K562 (cell line): Measurements from ENCODE around the gene MINDY4.

ENCODE experiments used
- AFF4 ChIP-seq: sonication (generic); formaldehyde crosslinking; IDR thresholded peaks from 2 replicates; pipeline ENCODE4 v1.8.0; 2023; ENCODE audit warnings: mild to moderate bottlenecking, missing genetic modification reagents
- CBX5 ChIP-seq: IDR thresholded peaks from 2 replicates; pipeline ENCODE4 v1.6.1; 2014; ENCODE audit warnings: low read depth, borderline replicate concordance
- CREB3 ChIP-seq: fragments of 450-650 bp; conservative IDR thresholded peaks from 2 replicates; pipeline ENCODE4 v1.6.1; 2016; ENCODE audit warnings: missing genetic modification characterization, low read depth, mild to moderate bottlenecking, missing compliant biosample characterization, moderate library complexity
- E2F1 ChIP-seq: sonication (generic); formaldehyde crosslinking; IDR thresholded peaks from 2 replicates; pipeline ENCODE4 v1.8.1; 2023; ENCODE audit warnings: mild to moderate bottlenecking, missing genetic modification reagents, moderate library complexity
- MAX ChIP-seq: sonication (generic); formaldehyde crosslinking; IDR thresholded peaks from 2 replicates; pipeline ENCODE4 v1.9.0; 2022; ENCODE audit warnings: mild to moderate bottlenecking, missing genetic modification reagents
- ZNF217 ChIP-seq: sonication (generic); formaldehyde crosslinking; IDR thresholded peaks from 2 replicates; pipeline ENCODE4 v1.8.0; 2022; ENCODE audit warnings: mild to moderate bottlenecking, missing genetic modification reagents
- ZNF707 ChIP-seq: fragments of 250-450 bp; sonication (Bioruptor Pico); conservative IDR thresholded peaks from 2 replicates; pipeline ENCODE4 v1.8.0; 2022; ENCODE audit warnings: inconsistent platforms, mild to moderate bottlenecking, moderate library complexity

GRCh38 chr7:30750683-30751650 lies 20.2 kb upstream of the MINDY4 start:
- TF ChIP-seq E2F1 (CRISPR knock-in tag), result no peak
- no peak for TF ChIP-seq ZNF217 (CRISPR knock-in tag)
- TF ChIP-seq AFF4, result no peak
- no peak for TF ChIP-seq CBX5
- TF ChIP-seq ZNF707 (CRISPR knock-in tag), result no peak
- TF ChIP-seq MAX (CRISPR knock-in tag), result no peak
- TF ChIP-seq CREB3 (tag), result no peak
